ENCODE data around the gene OPTN.
A peak's percentile ranks its signal among the peaks of the same experiment; 100 is the strongest.
"Not testable (repeated sequence)": the region's sequence is repeated elsewhere in the genome, so short reads cannot be mapped to it uniquely, and the experiment has no call there.

OPTN gene

GRCh38 chr10:13136651-13137050 is 36.7 kb downstream of the OPTN start:
- DNase-seq = no peak

GRCh38 chr10:13139150-13139549 is 39.2 kb downstream of the OPTN start:
- DNase-seq = peak; percentile 47

- DNase-seq = no peak
These were observed 39.7 kb downstream of the OPTN start for GRCh38 chr10:13139676-13140075.

GRCh38 chr10:13140627-13141190 is 40.7 kb downstream of the OPTN start:
- DNase-seq = no peak

- no peak for DNase-seq
These were observed 43.8 kb downstream of the OPTN start for GRCh38 chr10:13143766-13144165.

- DNase-seq = no peak
These were observed 44.9 kb downstream of the OPTN start for GRCh38 chr10:13144814-13145213.

GRCh38 chr10:13146379-13146778 is 46.4 kb downstream of the OPTN start:
- no peak for DNase-seq

- no peak for DNase-seq
These were observed 47.2 kb downstream of the OPTN start for GRCh38 chr10:13147161-13147560.

- no peak for DNase-seq
These were observed 52.3 kb downstream of the OPTN start for GRCh38 chr10:13152296-13152695.

GRCh38 chr10:13155860-13156259 is 55.9 kb downstream of the OPTN start:
- DNase-seq = not testable (repeated sequence)

GRCh38 chr10:13158401-13158800 is 58.4 kb downstream of the OPTN start:
- peak; percentile 45 for DNase-seq

- peak; percentile 100 for DNase-seq
These were observed 61.2 kb downstream of the OPTN start, which contains the start of gene MCM10 for GRCh38 chr10:13160934-13161856. TSS of gene MCM10 (plus strand) at chr10:13161558. CDS start at chr10:13164203, 2,645 bp downstream.

- DNase-seq = peak; percentile 33
These were observed 61.9 kb downstream of the OPTN start for GRCh38 chr10:13161857-13162271.

- DNase-seq = no peak
These were observed 63.9 kb downstream of the OPTN start for GRCh38 chr10:13163859-13164258.

GRCh38 chr10:13165177-13165576 is 65.2 kb downstream of the OPTN start:
- DNase-seq = no peak

GRCh38 chr10:13167568-13167967 is 67.6 kb downstream of the OPTN start:
- no peak for DNase-seq

- DNase-seq = peak; percentile 96
These were observed 68.8 kb downstream of the OPTN start for GRCh38 chr10:13168781-13169180.

- DNase-seq = no peak
These were observed 73.7 kb downstream of the OPTN start for GRCh38 chr10:13173616-13174015.

- DNase-seq = no peak
These were observed 80.8 kb downstream of the OPTN start for GRCh38 chr10:13180788-13181187.

- no peak for DNase-seq
These were observed 82.5 kb downstream of the OPTN start for GRCh38 chr10:13182424-13182823.

GRCh38 chr10:13183625-13184024 is 83.7 kb downstream of the OPTN start:
- DNase-seq = no peak

- DNase-seq = no peak
These were observed 84.3 kb downstream of the OPTN start for GRCh38 chr10:13184276-13184675.

GRCh38 chr10:13184730-13185514 is 85.0 kb downstream of the OPTN start:
- DNase-seq = no peak
